AML-193 (cell line): Measurements from ENCODE around the gene PTPRT.

Source experiments
- DNase-seq, 2 experiments: peaks; one replicate each; lab custom pipeline; 2025; lab: John Stamatoyannopoulos, UW

The PTPRT gene

GRCh38 chr20:42191140-42191860, 998.4 kb downstream of the PTPRT start:
- DNase-seq = no peak

GRCh38 chr20:42190084-42190483, 999.6 kb downstream of the PTPRT start:
- DNase-seq = no peak

- DNase-seq = no peak
These were observed 1003.4 kb downstream of the PTPRT start for GRCh38 chr20:42186337-42186736.

GRCh38 chr20:42183147-42183546, 1006.6 kb downstream of the PTPRT start:
- DNase-seq = no peak

- no peak for DNase-seq
These were observed 1008.6 kb downstream of the PTPRT start for GRCh38 chr20:42181064-42181463.

- no peak for DNase-seq
These were observed 1009.9 kb downstream of the PTPRT start for GRCh38 chr20:42179768-42180167.

GRCh38 chr20:42173440-42173839, 1016.3 kb downstream of the PTPRT start:
- DNase-seq = no peak

- DNase-seq = no peak
These were observed 1025.4 kb downstream of the PTPRT start for GRCh38 chr20:42164121-42164890.

- no peak for DNase-seq
These were observed 1028.4 kb downstream of the PTPRT start for GRCh38 chr20:42161228-42161829.

GRCh38 chr20:42159808-42160207, 1029.9 kb downstream of the PTPRT start:
- DNase-seq = no peak

GRCh38 chr20:42158272-42158671, 1031.4 kb downstream of the PTPRT start:
- DNase-seq = no peak

GRCh38 chr20:42155586-42155985, 1034.1 kb downstream of the PTPRT start:
- no peak for DNase-seq

- DNase-seq = no peak
These were observed 1037.1 kb downstream of the PTPRT start for GRCh38 chr20:42152575-42152974.

- no peak for DNase-seq
These were observed 1039.5 kb downstream of the PTPRT start for GRCh38 chr20:42150230-42150629.

- no peak for DNase-seq
These were observed 1051.0 kb downstream of the PTPRT start for GRCh38 chr20:42138729-42139128.

- DNase-seq = no peak
These were observed 1055.2 kb downstream of the PTPRT start for GRCh38 chr20:42134265-42135098.

GRCh38 chr20:42130810-42131596, 1058.7 kb downstream of the PTPRT start:
- no peak for DNase-seq

- no peak for DNase-seq
These were observed 1064.3 kb downstream of the PTPRT start for GRCh38 chr20:42125426-42125825.

GRCh38 chr20:42123981-42124473, 1065.7 kb downstream of the PTPRT start:
- no peak for DNase-seq

GRCh38 chr20:42118409-42119125, 1071.1 kb downstream of the PTPRT start:
- no peak for DNase-seq
